AG09309 (cell line): ENCODE results near the gene AQP9.
"Not testable (repeated sequence)": the region's sequence is repeated elsewhere in the genome, so short reads cannot be mapped to it uniquely, and the experiment has no call there.

Experiments
- DNase-seq: peaks from one replicate; pipeline ENCODE4 v3.0.0-alpha.2; 2010; ENCODE audit warnings: low read depth
- H3K4me3 ChIP-seq: 2 replicates; pipeline ENCODE4 v1.5.1; 2011; ENCODE audit warnings: mild to moderate bottlenecking, low read depth, low read length, moderate library complexity; ENCODE audit not compliant: control insufficient read depth
- CTCF ChIP-seq: IDR thresholded peaks from 2 replicates; pipeline ENCODE4 v1.5.1; 2011; ENCODE audit warnings: mild to moderate bottlenecking, low read depth, low read length, inconsistent platforms; ENCODE audit not compliant: insufficient read depth, control insufficient read depth; ENCODE audit errors: missing control alignments

The AQP9 gene

GRCh38 chr15:58200739-58201138, 62.6 kb downstream of the AQP9 start:
- no peak for TF ChIP-seq CTCF
- DNase-seq, result no peak
- no peak overlapping the region for H3K4me3 ChIP-seq

DNA sequence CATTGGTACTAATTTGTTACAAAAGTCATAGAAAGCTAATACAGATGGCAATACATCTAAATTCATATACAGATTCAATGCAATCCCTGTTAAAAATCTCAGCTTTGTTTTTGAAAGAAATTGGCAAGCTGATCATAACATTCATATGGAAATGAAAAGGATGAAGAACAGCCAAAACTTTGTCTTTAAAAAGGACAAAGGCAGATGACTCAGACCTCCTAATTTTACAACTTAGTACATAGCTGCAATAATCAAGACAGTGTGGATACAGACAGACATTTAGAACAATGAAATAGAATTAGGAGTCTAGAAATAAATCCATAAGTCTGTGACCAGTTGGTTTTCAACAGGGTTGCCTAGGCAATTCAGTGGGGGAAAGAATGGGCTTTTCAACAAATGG, 63.3 kb downstream of the AQP9 start:
- DNase-seq, result peak; percentile 55
- no peak for TF ChIP-seq CTCF
- H3K4me3 ChIP-seq, result no peak overlapping the region

DNA sequence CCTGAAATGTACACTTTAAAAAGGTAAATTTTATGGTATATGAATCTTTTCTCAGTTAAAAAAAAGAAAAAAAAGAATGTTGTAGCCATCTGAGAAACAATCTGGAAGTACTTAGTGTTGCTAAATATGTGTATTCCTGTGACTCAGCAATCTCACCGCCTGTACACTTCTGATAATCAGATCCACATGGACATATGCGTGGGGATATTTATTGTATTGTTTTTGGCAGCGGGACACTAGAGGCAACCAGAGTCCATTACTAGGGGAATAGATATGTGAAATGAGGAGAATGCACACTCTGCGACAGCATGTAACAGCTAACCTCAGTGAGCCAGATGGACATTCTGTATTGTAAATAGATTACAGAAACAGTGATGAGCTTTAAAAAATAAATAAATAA, 65.4 kb downstream of the AQP9 start:
- no peak overlapping the region for H3K4me3 ChIP-seq
- TF ChIP-seq CTCF, result no peak
- peak; percentile 96 for DNase-seq

GRCh38 chr15:58206151-58206550, 68.0 kb downstream of the AQP9 start:
- DNase-seq, result no peak
- TF ChIP-seq CTCF, result no peak
- H3K4me3 ChIP-seq, result no peak overlapping the region

- not testable (repeated sequence) for DNase-seq, H3K4me3 ChIP-seq
These were observed 70.0 kb downstream of the AQP9 start for GRCh38 chr15:58208217-58208616.

DNA sequence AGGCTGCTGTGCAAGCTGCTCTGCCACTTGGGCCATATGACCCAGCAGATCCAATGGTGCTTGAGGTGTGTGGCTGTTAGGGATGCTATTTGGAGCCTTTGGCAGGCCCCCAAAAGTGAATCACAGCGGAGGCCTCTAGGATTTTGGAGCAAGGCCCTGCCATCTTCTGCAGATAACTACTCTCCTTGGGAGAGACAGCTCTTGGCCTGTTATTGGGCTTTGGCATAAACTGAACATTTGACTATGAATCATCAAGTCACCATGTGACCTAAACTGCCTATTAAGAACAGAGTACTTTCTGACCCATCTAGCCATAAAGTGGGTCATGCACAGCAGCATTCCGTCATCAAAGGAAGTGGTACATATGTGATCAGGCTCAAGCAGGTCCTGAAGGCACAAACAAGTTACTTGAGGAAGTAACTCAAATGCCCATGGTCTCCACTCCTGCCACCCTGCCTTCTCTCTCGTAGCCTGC, 70.9 kb downstream of the AQP9 start:
- DNase-seq, result peak; percentile 85
- H3K4me3 ChIP-seq, result not testable (repeated sequence)

- H3K4me3 ChIP-seq, DNase-seq: not testable (repeated sequence)
These were observed 71.8 kb downstream of the AQP9 start for GRCh38 chr15:58210031-58210430.

- no peak overlapping the region for H3K4me3 ChIP-seq
- TF ChIP-seq CTCF, result peak; percentile 63
- DNase-seq, result no peak
These were observed 74.8 kb downstream of the AQP9 start for GRCh38 chr15:58212909-58213526.
